DOHH2 (cell line): ENCODE data around the gene NCAN.
"Not testable (repeated sequence)": the region's sequence is repeated elsewhere in the genome, so short reads cannot be mapped to it uniquely, and the experiment has no call there.

Source experiments
- H3F3A ChIP-seq: fragments of 200-600 bp; sonication (generic), shearing (Covaris generic); 2 replicates; pipeline ENCODE4 v1.6.0; 2016; ENCODE audit warnings: antibody characterized with exemption, mild to moderate bottlenecking; ENCODE audit not compliant: control insufficient read depth, insufficient read depth
- H3K27ac ChIP-seq: fragments of 200-600 bp; sonication (generic); 2 replicates; pipeline ENCODE4 v1.5.1; 2014; ENCODE audit warnings: low read depth, mild to moderate bottlenecking, low read length, moderate library complexity
- H3K27me3 ChIP-seq: fragments of 200-600 bp; sonication (generic); 2 replicates; pipeline ENCODE4 v1.6.1; 2014; ENCODE audit warnings: mild to moderate bottlenecking, low read length, mixed read lengths; ENCODE audit not compliant: control insufficient read depth
- H3K36me3 ChIP-seq: fragments of 200-600 bp; sonication (generic); 2 replicates; pipeline ENCODE4 v1.6.1; 2014; ENCODE audit warnings: mild to moderate bottlenecking, low read length, moderate library complexity, mixed read lengths; ENCODE audit not compliant: control insufficient read depth
- H3K4me1 ChIP-seq: fragments of 200-600 bp; sonication (generic); 2 replicates; pipeline ENCODE4 v1.6.1; 2014; ENCODE audit warnings: mild to moderate bottlenecking, low read length, mixed read lengths; ENCODE audit not compliant: control insufficient read depth
- H3K4me2 ChIP-seq: fragments of 200-600 bp; sonication (generic); 2 replicates; pipeline ENCODE4 v1.6.0; 2014; ENCODE audit warnings: mild to moderate bottlenecking, low read length, moderate library complexity
- H3K4me3 ChIP-seq: fragments of 200-600 bp; sonication (generic); 2 replicates; pipeline ENCODE4 v1.5.1; 2014; ENCODE audit warnings: mild to moderate bottlenecking, low read length, mixed read lengths
- H3K79me2 ChIP-seq: fragments of 200-600 bp; sonication (generic); 2 replicates; pipeline ENCODE4 v1.6.1; 2014; ENCODE audit warnings: mild to moderate bottlenecking, low read length, mixed read lengths; ENCODE audit not compliant: control insufficient read depth
- H3K9me2 ChIP-seq: fragments of 200-600 bp; sonication (generic); replicated peaks from 2 replicates; pipeline ENCODE4 v1.6.1; 2014; ENCODE audit warnings: mild to moderate bottlenecking, low read length, mixed read lengths; ENCODE audit not compliant: control insufficient read depth
- H3K9me3 ChIP-seq: fragments of 200-600 bp; sonication (generic); 2 replicates; pipeline ENCODE4 v1.6.1; 2014; ENCODE audit warnings: antibody characterized with exemption, low read length, mixed read lengths; ENCODE audit not compliant: control insufficient read depth, insufficient read depth
- H4K20me1 ChIP-seq: fragments of 200-600 bp; sonication (generic); 2 replicates; pipeline ENCODE4 v1.6.0; 2014; ENCODE audit warnings: low read depth, mild to moderate bottlenecking, antibody characterized with exemption, low read length, moderate library complexity; ENCODE audit not compliant: control insufficient read depth, insufficient read depth
- EZH2phosphoT487 ChIP-seq: fragments of 200-600 bp; sonication (generic); IDR thresholded peaks from 2 replicates; pipeline ENCODE4 v1.6.1; 2017; ENCODE audit warnings: borderline replicate concordance, mild to moderate bottlenecking, antibody characterized with exemption, low read length, moderate library complexity, mixed read lengths
- TF ChIP-seq, protein P1 (sequence below): fragments of 200-600 bp; sonication (generic); IDR thresholded peaks from one replicate; pipeline ENCODE4 v1.5.1; 2014; ENCODE audit warnings: antibody characterized with exemption, mild to moderate bottlenecking, low read depth, low read length; ENCODE audit not compliant: poor library complexity, severe bottlenecking

NCAN gene

DNA sequence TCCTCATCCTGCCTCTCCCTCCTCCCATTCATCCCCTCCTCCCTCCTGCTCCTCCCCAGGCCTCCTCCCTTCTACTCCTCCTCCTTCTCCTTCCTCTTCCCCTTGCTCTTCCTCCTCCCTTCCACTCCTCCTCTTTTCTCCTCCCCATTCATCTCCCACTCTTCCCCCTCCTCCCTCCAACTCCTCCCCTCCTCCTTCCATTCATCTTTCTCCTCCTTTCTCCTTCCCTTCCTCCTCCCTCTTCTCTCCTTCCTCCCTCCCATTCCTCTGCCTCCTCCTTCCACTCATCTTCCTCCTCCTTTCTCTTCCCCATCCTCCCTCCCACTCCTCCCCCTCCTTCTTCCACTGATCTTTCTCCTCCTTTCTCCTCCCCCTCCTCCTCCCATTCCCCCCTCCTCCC lies 27.9 kb downstream of the NCAN start:
- Histone ChIP-seq H3K9me2 (no peaks in the 10 kb centered on the region), H3K27me3 (no peaks in the 10 kb centered on the region), H3K4me1 (no peaks in the 10 kb centered on the region), H3K9me3 (peaks cover 3% of the 10 kb centered on the region), H3K36me3 (no peaks in the 10 kb centered on the region), H3K27ac (no peak overlapping the region), H3K4me3 (no peak overlapping the region), H4K20me1 (no peaks in the 10 kb centered on the region), H3F3A (no peaks in the 10 kb centered on the region), H3K4me2 (no peak overlapping the region), H3K79me2 (no peaks in the 10 kb centered on the region)
- TF ChIP-seq EZH2phosphoT487 = no peak
- TF ChIP-seq, protein P1, sequence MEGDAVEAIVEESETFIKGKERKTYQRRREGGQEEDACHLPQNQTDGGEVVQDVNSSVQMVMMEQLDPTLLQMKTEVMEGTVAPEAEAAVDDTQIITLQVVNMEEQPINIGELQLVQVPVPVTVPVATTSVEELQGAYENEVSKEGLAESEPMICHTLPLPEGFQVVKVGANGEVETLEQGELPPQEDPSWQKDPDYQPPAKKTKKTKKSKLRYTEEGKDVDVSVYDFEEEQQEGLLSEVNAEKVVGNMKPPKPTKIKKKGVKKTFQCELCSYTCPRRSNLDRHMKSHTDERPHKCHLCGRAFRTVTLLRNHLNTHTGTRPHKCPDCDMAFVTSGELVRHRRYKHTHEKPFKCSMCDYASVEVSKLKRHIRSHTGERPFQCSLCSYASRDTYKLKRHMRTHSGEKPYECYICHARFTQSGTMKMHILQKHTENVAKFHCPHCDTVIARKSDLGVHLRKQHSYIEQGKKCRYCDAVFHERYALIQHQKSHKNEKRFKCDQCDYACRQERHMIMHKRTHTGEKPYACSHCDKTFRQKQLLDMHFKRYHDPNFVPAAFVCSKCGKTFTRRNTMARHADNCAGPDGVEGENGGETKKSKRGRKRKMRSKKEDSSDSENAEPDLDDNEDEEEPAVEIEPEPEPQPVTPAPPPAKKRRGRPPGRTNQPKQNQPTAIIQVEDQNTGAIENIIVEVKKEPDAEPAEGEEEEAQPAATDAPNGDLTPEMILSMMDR = no peak

- no peak overlapping the region for H3K4me2 ChIP-seq
- no peaks in the 10 kb centered on the region for H3K27me3 ChIP-seq
These were observed 28.7 kb downstream of the NCAN start for GRCh38 chr19:19240476-19240875.

DNA sequence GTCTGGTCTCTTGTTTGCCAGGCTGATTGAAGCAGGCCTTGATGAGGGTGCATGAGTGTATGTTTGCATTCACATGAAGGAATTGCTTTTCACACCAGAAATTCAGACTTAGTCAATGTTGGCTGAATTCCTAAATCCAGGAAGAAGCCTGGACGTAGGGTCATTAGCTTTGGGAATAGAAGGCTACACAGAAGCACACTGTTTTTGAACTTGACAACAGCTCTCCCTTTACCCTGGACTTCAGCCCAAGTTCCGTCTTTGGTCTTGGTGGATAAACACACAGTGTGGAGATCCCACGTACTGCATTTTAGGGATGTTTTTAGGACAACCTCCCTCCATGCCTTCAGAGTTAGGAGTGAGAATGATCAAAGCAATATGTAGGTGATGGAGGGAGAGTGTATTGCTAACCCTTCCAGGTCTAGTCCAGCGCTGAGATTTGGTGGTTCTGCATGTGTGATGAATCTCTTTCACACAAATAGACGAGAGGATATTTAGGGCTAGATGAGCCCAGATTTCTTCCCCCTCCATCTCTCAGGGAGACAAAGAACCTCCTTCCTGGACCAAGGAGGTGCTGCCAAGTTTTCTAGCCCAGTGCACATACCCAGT lies 38.5 kb downstream of the NCAN start:
- no peak overlapping the region for H3K27ac ChIP-seq
- no peaks in the 10 kb centered on the region for H3K79me2 ChIP-seq
- no peak overlapping the region for H3K4me3 ChIP-seq
- H3K27me3 ChIP-seq = peaks cover 21% of the 10 kb centered on the region
- TF ChIP-seq, protein P1 = no peak
- TF ChIP-seq EZH2phosphoT487 = no peak
- no peaks in the 10 kb centered on the region for H3K9me2 ChIP-seq
- no peaks in the 10 kb centered on the region for H4K20me1 ChIP-seq
- H3K4me1 ChIP-seq = no peaks in the 10 kb centered on the region
- H3K4me2 ChIP-seq = no peak overlapping the region
- no peaks in the 10 kb centered on the region for H3F3A ChIP-seq
- H3K9me3 ChIP-seq = no peaks in the 10 kb centered on the region
- H3K36me3 ChIP-seq = no peaks in the 10 kb centered on the region

More at GRCh38 chr19:19240476-19240875, 28.7 kb downstream of the NCAN start:
- no peaks in the 10 kb centered on the region for H3K79me2 ChIP-seq
- no peak overlapping the region for H3K27ac ChIP-seq
- H3K36me3 ChIP-seq = no peaks in the 10 kb centered on the region
- no peaks in the 10 kb centered on the region for H4K20me1 ChIP-seq
- H3K9me3 ChIP-seq = no peaks in the 10 kb centered on the region
- TF ChIP-seq, protein P1 = no peak
- no peak for TF ChIP-seq EZH2phosphoT487
- H3K4me1 ChIP-seq = no peaks in the 10 kb centered on the region
- no peak overlapping the region for H3K4me3 ChIP-seq
- no peaks in the 10 kb centered on the region for H3F3A ChIP-seq
- H3K9me2 ChIP-seq = no peaks in the 10 kb centered on the region

- not testable (repeated sequence) for H3K27ac ChIP-seq, H3K4me2 ChIP-seq, H4K20me1 ChIP-seq, H3K9me3 ChIP-seq, H3K36me3 ChIP-seq, H3K4me3 ChIP-seq, H3K4me1 ChIP-seq, H3K9me2 ChIP-seq, H3K79me2 ChIP-seq, H3F3A ChIP-seq
- peaks cover 32% of the 10 kb centered on the region for H3K27me3 ChIP-seq
These were observed 41.7 kb downstream of the NCAN start for GRCh38 chr19:19253409-19253808.
